GM23338 (cell line): ENCODE measurements around the gene FIBP. TPM values are rescaled to one million over a fixed set of nuclear protein-coding genes. Genes with fewer than 3 reads are reported as not detected.

ENCODE experiments used
- ATAC-seq: fragments of 200-7000 bp; cut with Tn5 transposase; 3 replicates; pipeline ENCODE4 v1.9.1; 2020
- DNase-seq: peaks from one replicate; pipeline ENCODE4 v3.0.0-alpha.2; 2015; ENCODE audit warnings: low spot score
- H2AFZ ChIP-seq: fragments of 200-600 bp; sonication (generic); 2 replicates; pipeline ENCODE4 v1.8.0; 2016; ENCODE audit warnings: antibody characterized with exemption, mild to moderate bottlenecking, moderate library complexity
- H3F3A ChIP-seq: fragments of 200-600 bp; sonication (generic); replicated peaks from 2 replicates; pipeline ENCODE4 v1.8.0; 2017; ENCODE audit warnings: antibody characterized with exemption, mixed run types, low read depth
- H3K27ac ChIP-seq: fragments of 200-600 bp; sonication (generic); 2 replicates; pipeline ENCODE4 v1.6.1; 2016; ENCODE audit warnings: low read depth
- H3K27me3 ChIP-seq: fragments of 200-600 bp; sonication (generic); 2 replicates; pipeline ENCODE4 v1.8.0; 2016; ENCODE audit warnings: mild to moderate bottlenecking, mixed run types, moderate library complexity; ENCODE audit not compliant: insufficient read depth
- H3K36me3 ChIP-seq: fragments of 200-600 bp; sonication (generic); 2 replicates; pipeline ENCODE4 v1.8.0; 2016; ENCODE audit warnings: mild to moderate bottlenecking; ENCODE audit not compliant: insufficient read depth
- H3K4me1 ChIP-seq: fragments of 200-600 bp; sonication (generic); 2 replicates; pipeline ENCODE4 v1.8.0; 2016; ENCODE audit warnings: mild to moderate bottlenecking, moderate library complexity; ENCODE audit not compliant: insufficient read depth
- H3K4me2 ChIP-seq: fragments of 200-600 bp; sonication (generic); 2 replicates; pipeline ENCODE4 v1.7.1; 2017; ENCODE audit warnings: mixed run types
- H3K4me3 ChIP-seq: fragments of 200-600 bp; sonication (generic); 2 replicates; pipeline ENCODE4 v1.6.1; 2016; ENCODE audit warnings: mixed run types
- H3K79me2 ChIP-seq: fragments of 200-600 bp; sonication (generic); replicated peaks from 2 replicates; pipeline ENCODE4 v1.8.0; 2017; ENCODE audit warnings: mild to moderate bottlenecking; ENCODE audit not compliant: insufficient read depth
- H3K9me2 ChIP-seq: fragments of 200-600 bp; sonication (generic); 2 replicates; pipeline ENCODE4 v1.8.0; 2017; ENCODE audit not compliant: insufficient read depth
- H4K20me1 ChIP-seq: fragments of 200-600 bp; sonication (generic); replicated peaks from 2 replicates; pipeline ENCODE4 v1.8.0; 2017; ENCODE audit warnings: mild to moderate bottlenecking; ENCODE audit not compliant: insufficient read depth
- H3K27ac Mint-ChIP-seq: 2 replicates; pipeline ENCODE4 v1.8.0; 2020; ENCODE audit warnings: inconsistent platforms, mild to moderate bottlenecking, moderate library complexity, mixed read lengths
- H3K27me3 Mint-ChIP-seq: 3 replicates; pipeline ENCODE4 v1.8.0; 2022; ENCODE audit warnings: low read depth, mild to moderate bottlenecking, moderate library complexity, mixed read lengths, inconsistent platforms; ENCODE audit not compliant: insufficient read depth, poor library complexity
- H3K36me3 Mint-ChIP-seq: 3 replicates; pipeline ENCODE4 v1.8.0; 2021; ENCODE audit warnings: low read depth, mild to moderate bottlenecking, inconsistent platforms, moderate library complexity, mixed read lengths
- H3K4me1 Mint-ChIP-seq: 3 replicates; pipeline ENCODE4 v1.8.0; 2020; ENCODE audit warnings: mild to moderate bottlenecking, inconsistent platforms, mixed read lengths
- H3K4me3 Mint-ChIP-seq: 3 replicates; pipeline ENCODE4 v1.8.0; 2021; ENCODE audit warnings: moderate library complexity, mild to moderate bottlenecking, inconsistent platforms, mixed read lengths
- H3K9me3 Mint-ChIP-seq: 3 replicates; pipeline ENCODE4 v1.8.0; 2020; ENCODE audit warnings: moderate library complexity, mild to moderate bottlenecking, inconsistent platforms, mixed read lengths
- CREB1 ChIP-seq: fragments of 250-450 bp; sonication (Bioruptor Pico); IDR thresholded peaks from 2 replicates; pipeline ENCODE4 v1.5.0; 2020; ENCODE audit warnings: low read depth, mild to moderate bottlenecking, moderate library complexity
- EZH2 ChIP-seq: fragments of 200-600 bp; sonication (generic); IDR thresholded peaks from one replicate; pipeline ENCODE4 v1.8.0; 2017; ENCODE audit warnings: antibody characterized with exemption, mild to moderate bottlenecking, low read depth; ENCODE audit not compliant: unreplicated experiment
- EZH2phosphoT487 ChIP-seq: fragments of 200-600 bp; sonication (generic); IDR thresholded peaks from one replicate; pipeline ENCODE4 v1.8.1; 2018; ENCODE audit warnings: antibody characterized with exemption; ENCODE audit not compliant: unreplicated experiment
- JUNB ChIP-seq: IDR thresholded peaks from one replicate; pipeline ENCODE4 v1.6.1; 2016; ENCODE audit warnings: antibody characterized with exemption; ENCODE audit not compliant: unreplicated experiment
- NANOG ChIP-seq: IDR thresholded peaks from 2 replicates; pipeline ENCODE4 v1.6.1; 2016; ENCODE audit warnings: antibody characterized with exemption, borderline replicate concordance
- POLR2AphosphoS5 ChIP-seq: IDR thresholded peaks from 2 replicates; pipeline ENCODE4 v1.6.1; 2016; ENCODE audit warnings: antibody characterized with exemption, low read depth
- STAT1 ChIP-seq: IDR thresholded peaks from one replicate; pipeline ENCODE4 v1.6.1; 2016; ENCODE audit warnings: antibody characterized with exemption; ENCODE audit not compliant: unreplicated experiment
- ZNF114 ChIP-seq: fragments of 250-450 bp; sonication (Bioruptor Pico); IDR thresholded peaks from 2 replicates; pipeline ENCODE4 v1.5.0; 2020; ENCODE audit warnings: mild to moderate bottlenecking, moderate library complexity
- ZNF331 ChIP-seq: fragments of 250-450 bp; sonication (Bioruptor Pico); IDR thresholded peaks from 2 replicates; pipeline ENCODE4 v1.5.0; 2020; ENCODE audit warnings: low read depth, mild to moderate bottlenecking, moderate library complexity
- polyA plus RNA-seq: library from polyadenylated mRNA; unstranded; fragments of >200 nt; fragmentation: Nextera tagmentation; extraction: Ambion mirVana; gene quantifications from 2 replicates; pipeline ENCODE4 v1.2.1, GENCODE V29; 2016
- total RNA-seq: library from RNA; depleted of rRNA; stranded (reverse); fragments of >200 nt; shearing (Covaris generic); gene quantifications from 2 replicates; pipeline ENCODE4 v1.2.3, GENCODE V29; 2014
- TF ChIP-seq, protein P1 (sequence below): IDR thresholded peaks from one replicate; pipeline ENCODE4 v1.6.1; 2018; ENCODE audit warnings: antibody characterized with exemption; ENCODE audit not compliant: unreplicated experiment
- TF ChIP-seq, protein P2 (sequence below): IDR thresholded peaks from 2 replicates; pipeline ENCODE4 v1.6.1; 2016; ENCODE audit warnings: antibody characterized with exemption
- TF ChIP-seq, protein P3 (sequence below), 2 experiments: fragments of 200-600 bp in 1 of 2; sonication (generic) in 1 of 2; conservative IDR thresholded peaks; 2 replicates each; pipeline versions ENCODE4 v1.5.1 to v1.6.1; 2016 to 2017; ENCODE audit warnings: antibody characterized with exemption in 2 of 2, low read depth in 2 of 2, mild to moderate bottlenecking in 2 of 2, moderate library complexity in 1 of 2
- TF ChIP-seq, protein P4 (sequence below): fragments of 250-450 bp; sonication (Bioruptor Pico); IDR thresholded peaks from 2 replicates; pipeline ENCODE4 v1.5.0; 2020; ENCODE audit warnings: mild to moderate bottlenecking, moderate library complexity

The FIBP gene
- total and polyA plus RNA-seq, 2 experiments from 2014 or later = 79.0 to 102 TPM

DNA sequence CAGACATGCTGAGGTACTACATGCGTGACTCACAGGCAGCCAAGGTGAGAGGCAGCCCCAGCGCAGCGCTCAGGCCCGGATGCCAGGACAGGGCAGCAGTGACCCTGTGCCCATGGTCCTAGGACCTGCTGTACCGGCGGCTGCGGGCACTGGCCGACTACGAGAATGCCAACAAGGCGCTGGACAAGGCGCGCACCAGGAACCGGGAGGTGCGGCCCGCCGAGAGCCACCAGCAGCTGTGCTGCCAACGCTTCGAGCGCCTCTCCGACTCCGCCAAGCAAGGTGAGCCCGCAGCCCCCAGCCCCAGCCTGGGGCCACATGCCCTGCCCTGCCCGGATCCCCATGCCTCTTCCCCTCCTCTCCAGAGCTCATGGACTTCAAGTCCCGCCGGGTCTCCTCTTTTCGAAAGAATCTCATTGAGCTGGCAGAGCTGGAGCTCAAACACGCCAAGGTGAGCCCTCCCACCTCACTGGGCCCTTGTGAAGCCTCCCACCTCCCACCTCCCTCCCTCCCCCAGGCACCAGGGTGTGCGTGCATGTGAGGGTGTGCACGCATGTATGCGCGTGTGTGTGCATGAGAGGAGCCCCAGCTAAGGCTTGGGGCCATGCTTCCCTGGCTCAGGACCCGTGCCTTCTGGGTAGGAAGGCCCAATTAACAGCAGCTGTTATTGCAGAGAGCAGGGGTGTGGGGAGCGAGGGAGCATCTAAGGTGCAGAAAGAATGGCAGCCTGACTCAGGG, 35.6 kb downstream of the FIBP start:
- TF ChIP-seq ZNF114 (CRISPR knock-in tag) (no peak), NANOG (no peak), ZNF331 (no peak), POLR2AphosphoS5 (no peak), STAT1 (no peak), JUNB (no peak), EZH2 (no peak), EZH2phosphoT487 (no peak), CREB1 (CRISPR knock-in tag) (no peak)
- TF ChIP-seq, protein P1, sequence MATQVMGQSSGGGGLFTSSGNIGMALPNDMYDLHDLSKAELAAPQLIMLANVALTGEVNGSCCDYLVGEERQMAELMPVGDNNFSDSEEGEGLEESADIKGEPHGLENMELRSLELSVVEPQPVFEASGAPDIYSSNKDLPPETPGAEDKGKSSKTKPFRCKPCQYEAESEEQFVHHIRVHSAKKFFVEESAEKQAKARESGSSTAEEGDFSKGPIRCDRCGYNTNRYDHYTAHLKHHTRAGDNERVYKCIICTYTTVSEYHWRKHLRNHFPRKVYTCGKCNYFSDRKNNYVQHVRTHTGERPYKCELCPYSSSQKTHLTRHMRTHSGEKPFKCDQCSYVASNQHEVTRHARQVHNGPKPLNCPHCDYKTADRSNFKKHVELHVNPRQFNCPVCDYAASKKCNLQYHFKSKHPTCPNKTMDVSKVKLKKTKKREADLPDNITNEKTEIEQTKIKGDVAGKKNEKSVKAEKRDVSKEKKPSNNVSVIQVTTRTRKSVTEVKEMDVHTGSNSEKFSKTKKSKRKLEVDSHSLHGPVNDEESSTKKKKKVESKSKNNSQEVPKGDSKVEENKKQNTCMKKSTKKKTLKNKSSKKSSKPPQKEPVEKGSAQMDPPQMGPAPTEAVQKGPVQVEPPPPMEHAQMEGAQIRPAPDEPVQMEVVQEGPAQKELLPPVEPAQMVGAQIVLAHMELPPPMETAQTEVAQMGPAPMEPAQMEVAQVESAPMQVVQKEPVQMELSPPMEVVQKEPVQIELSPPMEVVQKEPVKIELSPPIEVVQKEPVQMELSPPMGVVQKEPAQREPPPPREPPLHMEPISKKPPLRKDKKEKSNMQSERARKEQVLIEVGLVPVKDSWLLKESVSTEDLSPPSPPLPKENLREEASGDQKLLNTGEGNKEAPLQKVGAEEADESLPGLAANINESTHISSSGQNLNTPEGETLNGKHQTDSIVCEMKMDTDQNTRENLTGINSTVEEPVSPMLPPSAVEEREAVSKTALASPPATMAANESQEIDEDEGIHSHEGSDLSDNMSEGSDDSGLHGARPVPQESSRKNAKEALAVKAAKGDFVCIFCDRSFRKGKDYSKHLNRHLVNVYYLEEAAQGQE = no peak
- TF ChIP-seq, protein P2, sequence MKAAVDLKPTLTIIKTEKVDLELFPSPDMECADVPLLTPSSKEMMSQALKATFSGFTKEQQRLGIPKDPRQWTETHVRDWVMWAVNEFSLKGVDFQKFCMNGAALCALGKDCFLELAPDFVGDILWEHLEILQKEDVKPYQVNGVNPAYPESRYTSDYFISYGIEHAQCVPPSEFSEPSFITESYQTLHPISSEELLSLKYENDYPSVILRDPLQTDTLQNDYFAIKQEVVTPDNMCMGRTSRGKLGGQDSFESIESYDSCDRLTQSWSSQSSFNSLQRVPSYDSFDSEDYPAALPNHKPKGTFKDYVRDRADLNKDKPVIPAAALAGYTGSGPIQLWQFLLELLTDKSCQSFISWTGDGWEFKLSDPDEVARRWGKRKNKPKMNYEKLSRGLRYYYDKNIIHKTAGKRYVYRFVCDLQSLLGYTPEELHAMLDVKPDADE = no peak
- TF ChIP-seq, protein P3, sequence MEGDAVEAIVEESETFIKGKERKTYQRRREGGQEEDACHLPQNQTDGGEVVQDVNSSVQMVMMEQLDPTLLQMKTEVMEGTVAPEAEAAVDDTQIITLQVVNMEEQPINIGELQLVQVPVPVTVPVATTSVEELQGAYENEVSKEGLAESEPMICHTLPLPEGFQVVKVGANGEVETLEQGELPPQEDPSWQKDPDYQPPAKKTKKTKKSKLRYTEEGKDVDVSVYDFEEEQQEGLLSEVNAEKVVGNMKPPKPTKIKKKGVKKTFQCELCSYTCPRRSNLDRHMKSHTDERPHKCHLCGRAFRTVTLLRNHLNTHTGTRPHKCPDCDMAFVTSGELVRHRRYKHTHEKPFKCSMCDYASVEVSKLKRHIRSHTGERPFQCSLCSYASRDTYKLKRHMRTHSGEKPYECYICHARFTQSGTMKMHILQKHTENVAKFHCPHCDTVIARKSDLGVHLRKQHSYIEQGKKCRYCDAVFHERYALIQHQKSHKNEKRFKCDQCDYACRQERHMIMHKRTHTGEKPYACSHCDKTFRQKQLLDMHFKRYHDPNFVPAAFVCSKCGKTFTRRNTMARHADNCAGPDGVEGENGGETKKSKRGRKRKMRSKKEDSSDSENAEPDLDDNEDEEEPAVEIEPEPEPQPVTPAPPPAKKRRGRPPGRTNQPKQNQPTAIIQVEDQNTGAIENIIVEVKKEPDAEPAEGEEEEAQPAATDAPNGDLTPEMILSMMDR (conservative IDR thresholded peaks at IDR 0.05; ENCODE audit: low read depth in 2 of 2) = no peak
- TF ChIP-seq, protein P4, sequence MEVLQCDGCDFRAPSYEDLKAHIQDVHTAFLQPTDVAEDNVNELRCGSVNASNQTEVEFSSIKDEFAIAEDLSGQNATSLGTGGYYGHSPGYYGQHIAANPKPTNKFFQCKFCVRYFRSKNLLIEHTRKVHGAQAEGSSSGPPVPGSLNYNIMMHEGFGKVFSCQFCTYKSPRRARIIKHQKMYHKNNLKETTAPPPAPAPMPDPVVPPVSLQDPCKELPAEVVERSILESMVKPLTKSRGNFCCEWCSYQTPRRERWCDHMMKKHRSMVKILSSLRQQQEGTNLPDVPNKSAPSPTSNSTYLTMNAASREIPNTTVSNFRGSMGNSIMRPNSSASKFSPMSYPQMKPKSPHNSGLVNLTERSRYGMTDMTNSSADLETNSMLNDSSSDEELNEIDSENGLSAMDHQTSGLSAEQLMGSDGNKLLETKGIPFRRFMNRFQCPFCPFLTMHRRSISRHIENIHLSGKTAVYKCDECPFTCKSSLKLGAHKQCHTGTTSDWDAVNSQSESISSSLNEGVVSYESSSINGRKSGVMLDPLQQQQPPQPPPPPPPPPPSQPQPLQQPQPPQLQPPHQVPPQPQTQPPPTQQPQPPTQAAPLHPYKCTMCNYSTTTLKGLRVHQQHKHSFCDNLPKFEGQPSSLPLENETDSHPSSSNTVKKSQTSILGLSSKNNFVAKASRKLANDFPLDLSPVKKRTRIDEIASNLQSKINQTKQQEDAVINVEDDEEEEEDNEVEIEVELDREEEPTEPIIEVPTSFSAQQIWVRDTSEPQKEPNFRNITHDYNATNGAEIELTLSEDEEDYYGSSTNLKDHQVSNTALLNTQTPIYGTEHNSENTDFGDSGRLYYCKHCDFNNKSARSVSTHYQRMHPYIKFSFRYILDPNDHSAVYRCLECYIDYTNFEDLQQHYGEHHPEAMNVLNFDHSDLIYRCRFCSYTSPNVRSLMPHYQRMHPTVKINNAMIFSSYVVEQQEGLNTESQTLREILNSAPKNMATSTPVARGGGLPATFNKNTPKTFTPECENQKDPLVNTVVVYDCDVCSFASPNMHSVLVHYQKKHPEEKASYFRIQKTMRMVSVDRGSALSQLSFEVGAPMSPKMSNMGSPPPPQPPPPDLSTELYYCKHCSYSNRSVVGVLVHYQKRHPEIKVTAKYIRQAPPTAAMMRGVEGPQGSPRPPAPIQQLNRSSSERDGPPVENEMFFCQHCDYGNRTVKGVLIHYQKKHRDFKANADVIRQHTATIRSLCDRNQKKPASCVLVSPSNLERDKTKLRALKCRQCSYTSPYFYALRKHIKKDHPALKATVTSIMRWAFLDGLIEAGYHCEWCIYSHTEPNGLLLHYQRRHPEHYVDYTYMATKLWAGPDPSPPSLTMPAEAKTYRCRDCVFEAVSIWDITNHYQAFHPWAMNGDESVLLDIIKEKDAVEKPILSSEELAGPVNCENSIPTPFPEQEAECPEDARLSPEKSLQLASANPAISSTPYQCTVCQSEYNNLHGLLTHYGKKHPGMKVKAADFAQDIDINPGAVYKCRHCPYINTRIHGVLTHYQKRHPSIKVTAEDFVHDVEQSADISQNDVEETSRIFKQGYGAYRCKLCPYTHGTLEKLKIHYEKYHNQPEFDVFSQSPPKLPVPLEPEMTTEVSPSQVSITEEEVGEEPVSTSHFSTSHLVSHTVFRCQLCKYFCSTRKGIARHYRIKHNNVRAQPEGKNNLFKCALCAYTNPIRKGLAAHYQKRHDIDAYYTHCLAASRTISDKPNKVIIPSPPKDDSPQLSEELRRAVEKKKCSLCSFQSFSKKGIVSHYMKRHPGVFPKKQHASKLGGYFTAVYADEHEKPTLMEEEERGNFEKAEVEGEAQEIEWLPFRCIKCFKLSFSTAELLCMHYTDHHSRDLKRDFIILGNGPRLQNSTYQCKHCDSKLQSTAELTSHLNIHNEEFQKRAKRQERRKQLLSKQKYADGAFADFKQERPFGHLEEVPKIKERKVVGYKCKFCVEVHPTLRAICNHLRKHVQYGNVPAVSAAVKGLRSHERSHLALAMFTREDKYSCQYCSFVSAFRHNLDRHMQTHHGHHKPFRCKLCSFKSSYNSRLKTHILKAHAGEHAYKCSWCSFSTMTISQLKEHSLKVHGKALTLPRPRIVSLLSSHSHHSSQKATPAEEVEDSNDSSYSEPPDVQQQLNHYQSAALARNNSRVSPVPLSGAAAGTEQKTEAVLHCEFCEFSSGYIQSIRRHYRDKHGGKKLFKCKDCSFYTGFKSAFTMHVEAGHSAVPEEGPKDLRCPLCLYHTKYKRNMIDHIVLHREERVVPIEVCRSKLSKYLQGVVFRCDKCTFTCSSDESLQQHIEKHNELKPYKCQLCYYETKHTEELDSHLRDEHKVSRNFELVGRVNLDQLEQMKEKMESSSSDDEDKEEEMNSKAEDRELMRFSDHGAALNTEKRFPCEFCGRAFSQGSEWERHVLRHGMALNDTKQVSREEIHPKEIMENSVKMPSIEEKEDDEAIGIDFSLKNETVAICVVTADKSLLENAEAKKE (CRISPR knock-in tag) = no peak
- Histone ChIP-seq H3K4me2 (no peak overlapping the region), H3K4me1 (peaks cover 3% of the 10 kb centered on the region), H3K4me3 (no peak overlapping the region), H3K27me3 (no peaks in the 10 kb centered on the region), H3K36me3 (peaks cover 28% of the 10 kb centered on the region), H3K27ac (no peak overlapping the region), H3F3A (peaks cover 63% of the 10 kb centered on the region), H4K20me1 (peaks cover 33% of the 10 kb centered on the region), H3K79me2 (peaks cover 39% of the 10 kb centered on the region), H2AFZ (no peak overlapping the region), H3K9me2 (no peaks in the 10 kb centered on the region)
- Mint-ChIP-seq H3K27me3 (peaks cover 60% of the 10 kb centered on the region), H3K27ac (no peak overlapping the region), H3K4me3 (no peak overlapping the region), H3K36me3 (peaks cover 64% of the 10 kb centered on the region), H3K4me1 (peaks cover 27% of the 10 kb centered on the region), H3K9me3 (peaks cover 12% of the 10 kb centered on the region)
- peak; percentile 1; the same call in 1 of the 3 replicates for ATAC-seq
- DNase-seq = no peak
